GM18505 (cell line): ENCODE results near the gene ZNF506.
"Not testable (repeated sequence)": the region's sequence is repeated elsewhere in the genome, so short reads cannot be mapped to it uniquely, and the experiment has no call there.

ENCODE experiments used
- ATAC-seq: cut with Tn5 transposase; IDR thresholded peaks from one replicate; pipeline ENCODE4 v1.9.1; 2021; ENCODE audit not compliant: unreplicated experiment
- POLR2A ChIP-seq: IDR thresholded peaks from 4 replicates; pipeline ENCODE4 v1.6.1; 2011; ENCODE audit warnings: borderline replicate concordance; ENCODE audit not compliant: insufficient read depth, insufficient read length; ENCODE audit errors: extremely low read depth

Gene ZNF506

DNA sequence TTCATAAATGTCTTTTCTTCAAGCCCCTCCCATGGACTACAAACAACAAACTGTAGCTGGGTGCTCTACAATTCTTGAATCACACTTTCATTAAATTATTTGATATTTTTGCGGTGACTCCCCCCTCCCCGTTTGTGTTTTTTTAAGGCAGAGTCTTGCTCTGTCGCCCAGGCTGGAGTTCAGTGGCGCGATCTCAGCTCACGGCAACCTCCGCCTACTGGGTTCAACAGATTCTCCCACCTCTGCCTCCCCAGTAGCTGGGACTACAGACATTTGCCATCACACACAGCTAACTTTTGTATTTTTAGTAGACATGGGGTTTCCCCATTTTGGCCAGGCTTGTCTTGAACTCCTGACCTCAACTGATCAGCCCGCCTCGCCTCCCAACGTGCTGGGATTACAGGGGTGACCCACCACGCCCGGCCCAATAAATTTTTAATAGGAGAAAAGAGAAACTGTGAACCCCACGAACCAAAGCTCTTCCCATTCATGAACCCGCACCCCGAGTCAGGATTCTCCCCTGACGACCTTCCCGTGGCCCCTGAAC is 703 bp downstream of the ZNF506 start:
- no peak for TF ChIP-seq POLR2A
- ATAC-seq: no peak

DNA sequence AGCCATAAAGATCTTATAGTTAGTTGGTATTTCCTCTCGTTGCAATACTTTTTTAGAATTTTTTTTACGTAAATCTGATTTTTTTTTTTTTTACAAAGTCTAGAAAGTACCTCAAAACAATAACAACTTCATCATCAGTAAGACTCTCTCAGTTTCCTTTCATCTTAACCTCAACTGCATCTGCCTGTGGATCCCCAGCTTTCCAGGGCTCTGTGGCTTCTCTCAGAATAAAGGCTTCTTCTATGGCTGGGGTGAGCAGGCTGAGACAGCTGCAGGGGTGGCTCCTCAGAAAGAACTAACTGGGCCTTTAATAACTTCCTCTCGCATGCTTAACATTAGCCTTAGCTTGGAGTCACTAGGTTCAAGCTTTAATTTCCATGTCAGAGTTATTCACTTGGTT is 4.2 kb downstream of the ZNF506 start:
- TF ChIP-seq POLR2A: no peak
- ATAC-seq: no peak

DNA sequence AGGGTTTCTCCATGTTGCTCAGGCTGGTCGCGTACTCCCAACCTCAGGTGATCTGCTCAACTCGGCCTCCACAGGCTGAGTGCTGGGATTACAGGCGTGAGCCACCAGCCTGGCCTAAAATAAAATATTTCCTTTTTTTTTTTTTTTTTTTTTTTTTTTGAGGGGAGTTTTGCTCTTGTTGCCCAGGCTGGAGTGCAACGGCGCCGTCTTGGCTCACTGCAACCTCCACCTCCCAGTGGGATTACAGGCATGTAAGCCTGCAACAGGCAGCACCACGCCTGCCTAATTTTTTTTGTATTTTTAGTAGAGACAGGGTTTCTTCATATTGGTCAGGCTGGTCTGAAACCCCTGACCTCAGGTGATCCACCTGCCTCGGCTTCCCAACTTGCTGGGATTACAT is 4.9 kb downstream of the ZNF506 start:
- no peak for TF ChIP-seq POLR2A
- no peak for ATAC-seq

DNA sequence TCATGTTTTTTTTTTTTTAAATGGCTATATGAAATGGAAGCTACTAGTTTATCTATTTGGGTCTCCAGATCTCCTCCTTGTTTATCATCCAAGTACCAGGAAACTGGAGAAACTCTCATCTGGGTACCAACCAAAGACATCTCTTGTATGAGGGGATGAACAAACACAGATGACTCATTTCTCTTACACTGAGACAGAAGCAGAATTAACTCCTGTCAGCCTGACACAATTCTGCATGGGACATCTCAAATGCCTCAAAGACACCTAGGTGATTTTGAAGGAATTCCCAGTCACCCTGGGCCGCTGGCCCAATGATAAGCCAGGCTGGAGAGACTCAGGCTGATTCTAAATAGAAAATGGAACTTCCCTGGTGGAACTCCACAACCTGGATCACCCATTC is 9.6 kb downstream of the ZNF506 start:
- ATAC-seq: not testable (repeated sequence)

DNA sequence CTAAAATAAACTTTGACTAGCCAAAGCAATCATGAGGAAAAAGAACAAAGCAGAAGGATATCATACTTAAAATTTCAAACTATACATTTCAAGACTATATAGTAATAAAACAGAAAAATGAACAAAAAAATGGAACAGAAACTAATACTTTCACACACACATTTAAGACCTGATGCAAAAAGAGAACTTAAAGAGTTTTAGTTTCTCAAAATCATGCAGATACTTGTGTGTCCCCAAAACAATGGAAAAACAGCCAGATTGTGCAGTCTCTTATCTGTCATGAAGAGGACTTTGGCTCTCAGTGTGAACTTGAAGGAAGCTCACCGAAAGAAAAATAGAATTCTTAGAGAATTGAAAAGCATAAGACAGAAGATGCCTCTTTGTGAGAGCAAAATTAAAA is 16.1 kb downstream of the ZNF506 start:
- no peak for TF ChIP-seq POLR2A
- no peak for ATAC-seq

DNA sequence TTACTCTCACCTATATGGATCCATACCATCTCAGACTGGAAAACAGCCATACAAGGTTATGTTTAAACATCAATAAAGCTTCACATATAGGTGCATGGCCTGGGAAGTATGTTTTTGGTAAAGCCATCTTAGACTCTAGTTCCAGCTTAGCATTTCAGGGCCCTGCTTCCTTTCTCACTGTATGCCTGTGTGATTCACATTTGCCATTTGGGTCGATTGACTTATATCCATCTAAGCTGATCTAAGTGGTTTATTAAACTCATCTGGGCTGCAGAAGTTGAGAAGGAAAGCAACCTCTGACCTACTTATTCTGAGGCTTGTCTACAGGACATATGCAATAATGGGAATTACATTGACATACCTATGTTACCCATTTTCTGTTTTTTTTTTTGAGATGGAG is 33.5 kb downstream of the ZNF506 start:
- no peak for TF ChIP-seq POLR2A
- no peak for ATAC-seq

DNA sequence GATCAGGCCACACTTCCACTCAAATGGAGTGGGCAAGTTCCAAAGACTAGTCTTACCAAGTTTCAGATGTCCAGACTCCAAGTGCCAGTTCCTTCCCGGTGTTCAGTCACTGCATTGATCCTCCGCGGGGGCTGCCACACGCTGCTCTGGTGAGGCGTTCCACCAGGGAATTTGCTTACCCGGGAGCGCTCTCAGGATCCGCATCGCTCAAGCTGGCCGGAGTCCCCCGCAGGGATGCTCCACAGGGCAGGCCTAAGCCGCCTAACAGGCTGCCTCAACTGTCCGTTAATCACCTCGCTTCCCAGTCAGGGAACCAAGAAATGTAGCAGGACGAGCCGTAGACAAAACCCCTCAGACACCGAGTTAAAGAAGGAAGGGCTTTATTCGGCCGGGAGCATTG is 36.1 kb downstream of the ZNF506 start:
- ATAC-seq: not testable (repeated sequence)

DNA sequence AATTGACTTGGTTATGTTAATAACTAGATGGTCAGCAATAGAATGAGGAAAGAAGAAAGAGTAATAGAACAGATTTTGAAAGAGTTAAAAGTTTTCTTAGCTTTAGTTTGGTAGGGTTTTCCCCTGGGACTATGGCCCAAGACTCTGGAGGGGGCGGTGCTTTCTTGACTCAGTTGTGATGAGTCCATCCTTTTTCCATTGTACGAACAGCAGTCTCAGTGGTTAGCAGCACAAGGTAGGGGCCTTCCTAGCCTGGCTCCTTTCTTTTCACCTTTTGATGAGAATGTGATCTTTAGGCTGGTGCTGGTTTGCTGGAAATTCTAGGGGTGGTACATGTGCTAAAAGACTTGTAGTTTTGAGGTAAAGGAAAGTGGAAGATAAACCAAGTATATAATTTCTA is 38.8 kb downstream of the ZNF506 start:
- ATAC-seq: no peak
- TF ChIP-seq POLR2A: no peak

DNA sequence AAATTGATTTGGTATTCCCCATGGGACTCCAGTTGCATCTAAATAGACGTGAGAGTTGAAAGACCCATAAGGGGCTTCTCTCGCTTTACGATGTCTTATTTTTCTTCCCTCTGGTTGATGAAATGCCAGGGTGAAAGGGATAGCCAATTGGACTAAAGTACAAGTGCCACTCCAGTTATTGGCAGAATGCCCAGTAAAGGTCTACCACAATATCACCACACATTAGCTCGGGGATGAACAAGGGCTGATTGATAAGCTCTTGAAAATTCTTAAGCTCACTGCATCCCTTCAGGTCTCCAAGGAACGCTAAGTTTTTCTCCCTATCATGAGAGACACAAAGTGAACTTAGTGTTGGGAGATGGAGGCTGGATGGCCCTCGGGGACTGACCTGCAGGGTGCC is 39.8 kb downstream of the ZNF506 start:
- not testable (repeated sequence) for ATAC-seq

DNA sequence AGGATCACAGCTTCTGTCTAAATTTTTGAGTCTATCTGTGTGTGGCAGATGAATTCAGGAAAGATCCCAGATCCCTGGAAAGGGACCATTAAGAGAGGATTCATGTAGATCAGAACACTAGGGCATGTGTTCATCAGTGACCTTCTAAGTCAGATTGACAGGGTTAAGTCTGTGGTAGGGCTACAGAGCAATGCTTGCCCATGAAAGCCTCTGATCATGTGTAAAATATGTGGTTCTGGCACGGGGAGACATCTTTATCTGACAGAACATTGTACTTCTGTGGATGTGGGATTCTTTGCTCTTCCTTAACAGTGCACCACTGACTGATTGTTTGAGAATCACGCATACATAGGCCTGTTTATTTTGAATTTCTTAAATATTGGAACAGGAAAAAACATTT is 42.9 kb downstream of the ZNF506 start:
- no peak for ATAC-seq

DNA sequence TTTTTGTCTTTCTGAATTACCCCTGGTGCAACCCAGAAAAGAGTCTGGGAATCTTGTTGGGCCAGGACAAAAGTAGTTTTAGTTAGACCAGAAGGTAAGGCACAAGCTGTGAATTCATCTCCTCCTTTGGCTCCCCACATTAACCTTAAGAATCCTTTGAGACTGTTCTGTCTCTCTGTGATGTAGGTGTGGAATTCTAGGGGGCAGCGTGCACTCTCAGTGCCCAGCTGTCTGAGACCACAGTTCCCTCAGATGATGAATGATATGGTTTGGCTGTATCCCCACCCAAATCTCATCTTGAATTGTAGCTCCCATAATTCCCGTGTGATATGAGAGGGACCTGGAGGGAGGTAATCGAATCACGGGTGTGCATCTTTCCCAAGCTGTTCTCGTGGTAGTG is 43.9 kb downstream of the ZNF506 start:
- no peak for TF ChIP-seq POLR2A
- ATAC-seq: no peak

More for the DNA sequence above, 42.9 kb downstream of the ZNF506 start:
- TF ChIP-seq POLR2A: no peak

DNA sequence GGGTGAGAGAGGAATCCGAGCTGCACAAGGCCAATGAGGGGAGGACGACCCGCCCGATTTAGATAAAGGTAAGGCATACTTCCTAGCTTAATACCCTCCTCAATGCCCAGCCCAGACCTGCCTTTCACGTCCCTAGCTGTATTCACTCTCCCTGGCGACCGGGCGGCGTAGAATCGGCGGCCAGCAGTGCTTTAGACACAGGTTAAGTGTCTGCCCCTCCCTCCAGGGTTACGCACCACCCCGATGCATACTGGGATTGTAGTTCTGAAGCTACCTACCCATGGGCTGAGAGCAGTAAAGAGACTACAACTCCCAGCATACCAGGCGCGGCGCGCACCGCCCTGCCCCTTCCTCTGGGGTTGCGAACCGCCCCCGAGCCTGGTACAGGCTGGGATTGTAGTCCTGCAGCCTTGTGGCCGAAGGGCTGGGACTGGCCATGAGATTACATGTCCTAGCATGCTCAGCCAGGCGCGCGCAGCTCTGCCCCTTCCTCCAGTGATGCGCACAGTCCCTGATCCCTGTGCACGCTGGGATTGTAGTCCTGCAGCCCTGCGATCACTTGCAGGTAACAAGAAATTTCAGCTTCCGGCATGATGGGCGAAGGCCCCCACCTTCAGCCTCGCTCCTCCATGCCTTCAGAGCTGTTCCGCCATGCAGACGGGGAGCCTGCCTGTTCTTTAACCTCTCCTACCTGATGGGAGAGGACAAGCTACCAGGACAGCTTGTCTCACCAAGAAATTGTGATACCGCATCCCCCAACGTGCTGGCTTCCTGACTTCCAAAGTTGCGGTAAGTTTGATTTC is 45.1 kb downstream of the ZNF506 start:
- ATAC-seq: peak; percentile 98
- TF ChIP-seq POLR2A: peak; percentile 72

DNA sequence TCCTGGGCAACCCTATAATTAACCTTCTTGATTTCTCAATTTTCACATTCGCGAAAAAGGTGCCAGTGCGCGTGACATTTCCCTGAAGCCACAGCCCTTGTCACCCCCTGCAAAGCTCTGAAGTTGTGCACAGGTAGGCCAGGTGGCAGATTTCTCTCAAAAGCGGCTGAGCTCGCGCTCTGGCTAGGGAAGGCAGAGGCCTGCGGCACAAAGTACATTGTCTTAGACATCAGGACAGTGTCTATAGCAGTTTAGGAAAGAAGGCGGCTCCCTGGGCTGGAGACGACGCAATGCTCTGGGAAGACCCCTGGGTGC is 45.7 kb downstream of the ZNF506 start:
- TF ChIP-seq POLR2A: no peak

DNA sequence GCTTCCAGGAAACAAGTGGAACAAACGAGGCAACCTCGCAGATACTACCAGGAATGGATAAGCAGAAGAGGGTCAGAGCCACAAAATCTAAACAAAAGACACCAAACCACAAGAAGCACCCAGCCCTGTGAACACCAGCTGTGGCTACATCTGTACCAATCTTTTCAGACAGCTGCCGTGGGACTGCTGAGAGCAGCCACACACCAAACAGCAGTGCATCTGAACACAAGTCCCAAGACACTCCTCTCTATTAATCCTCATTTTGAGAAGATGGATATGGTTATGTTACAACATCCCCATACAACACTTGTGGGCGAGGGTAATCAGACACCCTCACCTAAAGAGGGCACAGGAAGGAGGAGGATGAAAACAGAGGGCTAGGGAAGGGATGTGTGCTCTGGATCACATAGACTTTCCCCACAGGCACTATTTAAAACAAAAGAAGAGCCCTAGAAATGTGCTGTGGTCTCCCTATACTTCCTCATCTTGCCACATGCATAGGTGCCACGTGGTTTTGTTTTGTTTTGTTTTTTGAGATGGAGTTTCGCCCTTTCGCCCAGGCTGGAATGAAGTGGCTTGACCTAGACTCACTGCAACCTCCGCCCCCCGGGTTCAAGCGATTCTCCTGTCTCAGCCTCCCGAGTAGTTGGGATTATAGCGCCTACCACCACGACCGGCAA is 47.1 kb downstream of the ZNF506 start:
- TF ChIP-seq POLR2A: no peak

More for the DNA sequence above, 45.7 kb downstream of the ZNF506 start:
- peak; percentile 25 for ATAC-seq

DNA sequence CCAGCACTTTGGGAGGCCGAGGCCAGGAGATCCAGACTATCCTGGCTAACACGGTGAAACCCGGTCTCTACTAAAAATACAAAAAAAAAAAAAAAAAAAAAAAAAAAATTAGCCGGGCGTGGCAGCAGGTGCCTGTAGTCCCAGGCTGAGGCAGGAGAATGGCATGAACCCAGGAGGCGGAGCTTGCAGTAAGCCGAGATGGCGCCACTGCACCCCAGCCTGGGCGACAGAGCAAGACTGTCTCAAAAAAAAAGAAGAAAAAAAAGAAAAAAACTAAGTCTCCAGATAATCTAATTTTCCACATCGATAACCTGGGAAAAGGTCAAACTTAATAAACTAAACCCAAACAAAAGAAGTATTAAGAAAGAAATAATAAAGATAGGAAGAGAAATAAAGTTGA is 49.6 kb downstream of the ZNF506 start:
- ATAC-seq: not testable (repeated sequence)

More for the DNA sequence above, 47.1 kb downstream of the ZNF506 start:
- ATAC-seq: no peak

DNA sequence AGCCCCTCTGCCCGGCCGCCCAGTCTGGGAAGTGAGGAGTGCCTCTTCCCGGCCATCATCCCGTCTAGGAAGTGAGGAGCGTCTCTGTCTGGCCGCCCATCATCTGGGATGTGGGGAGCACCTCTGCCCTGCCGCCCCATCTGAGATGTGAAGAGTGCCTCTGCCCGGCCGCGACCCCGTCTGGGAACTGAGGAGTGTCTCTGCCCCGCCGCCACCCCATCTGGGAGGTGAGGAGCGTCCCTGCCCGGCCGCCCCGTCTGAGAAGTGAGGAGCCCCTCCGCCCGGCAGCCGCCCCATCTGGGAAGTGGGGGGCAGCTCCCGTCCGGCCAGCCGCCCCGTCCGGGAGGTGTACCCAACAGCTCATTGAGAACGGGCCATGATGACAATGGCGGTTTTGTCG is 51.6 kb downstream of the ZNF506 start:
- not testable (repeated sequence) for ATAC-seq
